Epithelial cell of esophagus (primary cell): ENCODE results near the gene CRYGB.

ENCODE experiments used
- DNase-seq: peaks from one replicate; pipeline ENCODE4 v3.0.0; 2010; ENCODE audit warnings: low read depth
- H3K4me3 ChIP-seq: 2 replicates; pipeline ENCODE4 v1.5.1; 2011; ENCODE audit warnings: mild to moderate bottlenecking, low read length, control low read depth
- TF ChIP-seq, protein P1 (sequence below): IDR thresholded peaks from 2 replicates; pipeline ENCODE4 v1.5.1; 2011; ENCODE audit warnings: low read depth, mild to moderate bottlenecking, low read length, control low read depth, inconsistent platforms; ENCODE audit not compliant: insufficient read depth; ENCODE audit errors: missing control alignments

The CRYGB gene

DNA sequence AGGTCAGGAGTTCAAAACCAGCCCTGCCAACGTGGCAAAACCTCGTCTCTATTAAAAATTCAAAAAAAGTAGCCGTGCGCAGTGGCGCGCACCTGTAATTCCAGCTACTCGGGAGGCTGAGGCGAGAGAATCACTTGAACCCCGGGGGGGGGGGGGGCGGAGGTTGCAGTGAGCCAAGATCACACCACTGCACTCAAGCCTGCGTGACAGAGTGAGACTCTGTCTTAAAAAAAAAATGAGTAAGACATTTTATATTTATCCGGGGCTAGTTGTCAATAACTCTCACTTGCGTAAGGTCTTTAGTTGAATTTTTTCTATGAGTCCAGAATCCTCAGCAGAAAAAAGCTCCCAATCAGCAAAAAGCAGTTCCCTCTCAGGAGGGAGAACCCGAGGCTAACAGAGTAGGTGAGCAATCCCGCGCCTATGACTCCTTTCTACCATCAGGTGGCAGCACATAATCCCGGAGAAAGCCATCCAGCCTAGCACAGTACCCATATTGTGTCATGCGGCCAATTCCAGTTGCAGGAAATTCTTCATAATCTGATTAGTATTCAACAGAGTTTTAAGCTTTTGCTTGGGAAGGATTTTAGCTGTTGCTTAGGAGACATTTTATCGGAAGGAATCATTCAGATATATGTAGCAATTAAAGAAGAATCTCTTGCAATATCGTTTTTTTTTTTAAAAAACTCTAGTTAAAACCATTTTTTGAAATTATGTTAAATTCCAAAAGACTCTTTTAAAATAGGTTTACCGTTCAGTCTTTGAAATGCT is 29.3 kb upstream of the CRYGB start:
- TF ChIP-seq, protein P1, sequence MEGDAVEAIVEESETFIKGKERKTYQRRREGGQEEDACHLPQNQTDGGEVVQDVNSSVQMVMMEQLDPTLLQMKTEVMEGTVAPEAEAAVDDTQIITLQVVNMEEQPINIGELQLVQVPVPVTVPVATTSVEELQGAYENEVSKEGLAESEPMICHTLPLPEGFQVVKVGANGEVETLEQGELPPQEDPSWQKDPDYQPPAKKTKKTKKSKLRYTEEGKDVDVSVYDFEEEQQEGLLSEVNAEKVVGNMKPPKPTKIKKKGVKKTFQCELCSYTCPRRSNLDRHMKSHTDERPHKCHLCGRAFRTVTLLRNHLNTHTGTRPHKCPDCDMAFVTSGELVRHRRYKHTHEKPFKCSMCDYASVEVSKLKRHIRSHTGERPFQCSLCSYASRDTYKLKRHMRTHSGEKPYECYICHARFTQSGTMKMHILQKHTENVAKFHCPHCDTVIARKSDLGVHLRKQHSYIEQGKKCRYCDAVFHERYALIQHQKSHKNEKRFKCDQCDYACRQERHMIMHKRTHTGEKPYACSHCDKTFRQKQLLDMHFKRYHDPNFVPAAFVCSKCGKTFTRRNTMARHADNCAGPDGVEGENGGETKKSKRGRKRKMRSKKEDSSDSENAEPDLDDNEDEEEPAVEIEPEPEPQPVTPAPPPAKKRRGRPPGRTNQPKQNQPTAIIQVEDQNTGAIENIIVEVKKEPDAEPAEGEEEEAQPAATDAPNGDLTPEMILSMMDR, result peak; percentile 96

DNA sequence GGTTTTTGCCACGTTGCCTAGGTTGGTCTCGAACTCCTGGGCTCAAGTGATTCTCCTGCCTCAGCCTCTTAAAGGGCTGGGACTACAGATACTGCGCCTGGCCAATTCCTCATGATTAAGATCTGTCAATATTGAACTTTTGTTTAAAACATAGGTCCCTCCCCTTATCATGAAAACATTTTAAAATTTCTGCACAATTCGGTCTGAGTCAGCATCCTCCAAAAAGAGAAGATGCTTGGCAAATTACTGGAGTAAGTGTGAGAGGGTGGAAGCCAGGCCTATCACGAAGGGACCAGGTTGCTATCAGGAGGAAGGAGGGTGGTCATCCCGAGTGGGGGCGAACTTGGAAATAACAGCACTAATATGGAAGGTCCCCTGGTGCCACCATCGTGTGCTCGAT is 28.2 kb upstream of the CRYGB start:
- no peak overlapping the region for H3K4me3 ChIP-seq
- no peak for DNase-seq
- TF ChIP-seq, protein P1, result no peak

More for the DNA sequence above, 29.3 kb upstream of the CRYGB start:
- H3K4me3 ChIP-seq, result no peak overlapping the region
- peak; percentile 79 for DNase-seq

DNA sequence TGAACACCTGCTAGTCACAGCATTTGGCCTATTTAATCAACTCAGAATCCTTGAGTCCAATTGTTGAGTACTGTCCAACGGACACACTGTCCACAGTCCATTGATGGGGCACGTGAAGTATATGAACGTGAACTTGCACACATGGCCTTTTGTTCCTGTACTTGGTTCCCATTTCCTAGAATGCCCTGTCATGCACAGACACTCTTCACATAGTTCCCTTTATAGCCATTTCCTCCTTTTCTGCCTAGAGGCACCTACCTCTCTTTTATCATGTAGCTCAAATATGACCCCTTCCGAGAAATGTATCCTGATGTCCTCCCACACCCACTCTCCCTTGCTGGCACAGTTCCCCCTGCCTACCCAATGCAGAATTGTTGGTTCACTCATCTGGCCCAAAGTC is 26.2 kb upstream of the CRYGB start:
- TF ChIP-seq, protein P1, result no peak
- no peak overlapping the region for H3K4me3 ChIP-seq
- DNase-seq, result no peak

DNA sequence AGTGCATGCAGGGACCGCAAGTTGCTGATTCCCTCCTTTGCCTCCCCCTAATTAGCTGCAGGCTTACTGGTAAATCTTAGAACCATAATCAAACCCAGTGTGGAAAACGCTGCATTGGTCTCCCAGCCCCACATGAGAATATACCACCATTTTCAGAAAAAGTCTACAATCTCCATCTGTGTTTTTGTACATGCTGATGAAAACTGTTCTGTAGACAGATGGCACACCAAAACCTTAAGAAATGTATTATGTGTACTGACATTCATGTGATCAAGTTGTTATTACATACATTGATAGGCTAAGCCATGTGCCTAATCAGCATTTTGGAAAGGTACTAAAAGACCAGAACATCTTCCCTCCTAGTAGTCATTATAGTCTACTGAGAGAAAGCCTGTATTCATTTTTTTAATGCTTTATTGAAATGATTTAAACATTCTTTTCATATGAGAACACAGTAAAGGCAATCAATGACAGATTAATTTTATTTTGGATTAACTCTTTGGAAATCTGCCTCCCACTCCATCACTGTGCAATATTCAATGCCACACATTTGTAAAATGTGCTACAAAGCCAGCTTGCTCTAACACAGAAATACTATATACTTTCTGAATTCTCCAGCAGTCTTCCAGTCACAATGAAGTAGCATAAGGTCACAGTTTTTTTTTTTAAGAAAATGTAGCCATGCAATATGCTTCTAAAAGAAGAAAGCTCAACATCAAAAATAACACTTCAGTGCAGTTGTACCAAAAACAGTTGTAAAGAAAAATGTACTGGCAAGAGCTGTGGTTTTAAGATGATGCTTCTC is 19.2 kb upstream of the CRYGB start:
- TF ChIP-seq, protein P1, result no peak
- no peak overlapping the region for H3K4me3 ChIP-seq
- DNase-seq, result no peak

DNA sequence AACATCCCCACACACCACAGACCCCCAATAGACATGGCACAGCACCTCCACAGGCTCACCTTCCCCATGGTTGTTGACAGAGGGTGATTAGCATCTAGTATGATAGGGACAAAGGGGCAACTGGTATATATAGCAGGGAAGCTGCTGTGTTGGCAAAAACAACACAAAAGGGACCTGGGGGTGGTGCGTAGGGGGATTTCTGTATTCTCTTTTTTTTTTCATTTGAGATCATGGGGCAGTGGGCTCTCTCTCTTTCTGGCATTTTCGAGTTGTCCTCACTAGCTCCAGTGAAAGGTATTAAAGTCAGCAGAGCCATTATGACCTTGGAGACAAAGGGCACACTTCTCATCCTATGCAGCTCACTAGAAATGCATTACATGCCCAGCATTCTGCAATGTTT is 17.5 kb upstream of the CRYGB start, which contains the start of gene CRYGA:
CRYGA (minus strand) TSS at position 101 of the 400 bp plus-strand sequence; CDS start at position 68, 33 bp downstream.
- DNase-seq, result no peak
- TF ChIP-seq, protein P1, result no peak
- no peak within 1 kb of the TSS for H3K4me3 ChIP-seq

DNA sequence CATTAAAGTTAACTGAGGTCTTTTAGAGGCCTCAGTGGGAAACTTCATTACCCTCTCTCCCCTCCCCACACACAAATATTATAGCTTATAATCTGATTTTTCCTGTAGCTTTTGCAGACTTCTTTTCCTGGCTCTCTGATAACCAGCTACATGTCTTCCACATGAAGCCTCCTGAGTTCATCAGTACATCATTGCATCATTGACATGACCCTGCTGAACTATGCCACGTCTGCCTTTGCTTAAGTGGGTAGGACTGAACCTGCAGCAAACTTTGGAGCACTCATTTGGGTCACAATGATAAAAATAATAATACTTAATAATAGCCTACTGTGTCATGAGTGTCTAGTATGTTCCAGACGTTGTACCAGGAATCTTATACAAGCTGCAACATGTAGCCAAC is 10.5 kb upstream of the CRYGB start:
- no peak overlapping the region for H3K4me3 ChIP-seq
- DNase-seq, result no peak
- TF ChIP-seq, protein P1, result no peak

DNA sequence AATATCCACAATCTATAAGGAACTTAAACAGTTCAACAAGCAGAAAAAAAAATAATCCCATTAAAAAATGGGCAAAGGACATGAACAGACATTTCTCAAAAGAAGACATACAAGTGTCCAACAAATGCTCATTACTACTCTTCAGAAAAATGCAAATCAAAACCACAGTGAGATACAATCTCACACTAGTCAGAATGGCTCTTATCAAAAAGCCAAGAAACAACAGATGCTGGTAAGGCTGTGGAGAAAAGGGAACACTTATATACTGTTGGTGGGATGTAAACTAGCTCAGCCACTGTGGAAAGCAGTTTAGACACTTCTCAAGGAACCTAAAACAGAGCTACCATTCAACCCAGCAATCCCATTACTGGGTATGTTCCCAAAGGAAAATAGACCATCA is 7.2 kb upstream of the CRYGB start:
- TF ChIP-seq, protein P1, result no peak
- no peak overlapping the region for H3K4me3 ChIP-seq
- no peak for DNase-seq
